GM12892 (cell line): ENCODE results near the gene FAH. TPM values are rescaled to one million over a fixed set of nuclear protein-coding genes. Genes with fewer than 3 reads are reported as not detected.

Experiments
- DNase-seq: peaks from one replicate; pipeline ENCODE4 v3.0.0; 2011; ENCODE audit not compliant: insufficient read length
- FAIRE-seq: peaks from 2 replicates; lab custom pipeline; 2011; peaks lifted over from hg19 to GRCh38; lab: Jason Lieb, UNC
- POLR2A ChIP-seq: IDR thresholded peaks from 2 replicates; pipeline ENCODE4 v1.6.1; 2011; ENCODE audit warnings: low read depth, low read length, control low read depth
- POLR2AphosphoS5 ChIP-seq: IDR thresholded peaks from 2 replicates; pipeline ENCODE4 v1.6.1; 2011; ENCODE audit warnings: low read depth, low read length, control low read depth
- TAF1 ChIP-seq: IDR thresholded peaks from 2 replicates; pipeline ENCODE4 v1.6.1; 2011; ENCODE audit warnings: low read depth, mild to moderate bottlenecking, control low read depth, low read length, borderline replicate concordance
- polyA plus RNA-seq: library from polyadenylated mRNA; unstranded; fragments of >200 nt; gene quantifications from one replicate; pipeline ENCODE4 v1.2.1, GENCODE V29; 2012; ENCODE audit warnings: missing spikeins, inconsistent platforms; ENCODE audit not compliant: missing spikeins

The FAH gene
- 41.9 TPM for polyA plus RNA-seq

DNA sequence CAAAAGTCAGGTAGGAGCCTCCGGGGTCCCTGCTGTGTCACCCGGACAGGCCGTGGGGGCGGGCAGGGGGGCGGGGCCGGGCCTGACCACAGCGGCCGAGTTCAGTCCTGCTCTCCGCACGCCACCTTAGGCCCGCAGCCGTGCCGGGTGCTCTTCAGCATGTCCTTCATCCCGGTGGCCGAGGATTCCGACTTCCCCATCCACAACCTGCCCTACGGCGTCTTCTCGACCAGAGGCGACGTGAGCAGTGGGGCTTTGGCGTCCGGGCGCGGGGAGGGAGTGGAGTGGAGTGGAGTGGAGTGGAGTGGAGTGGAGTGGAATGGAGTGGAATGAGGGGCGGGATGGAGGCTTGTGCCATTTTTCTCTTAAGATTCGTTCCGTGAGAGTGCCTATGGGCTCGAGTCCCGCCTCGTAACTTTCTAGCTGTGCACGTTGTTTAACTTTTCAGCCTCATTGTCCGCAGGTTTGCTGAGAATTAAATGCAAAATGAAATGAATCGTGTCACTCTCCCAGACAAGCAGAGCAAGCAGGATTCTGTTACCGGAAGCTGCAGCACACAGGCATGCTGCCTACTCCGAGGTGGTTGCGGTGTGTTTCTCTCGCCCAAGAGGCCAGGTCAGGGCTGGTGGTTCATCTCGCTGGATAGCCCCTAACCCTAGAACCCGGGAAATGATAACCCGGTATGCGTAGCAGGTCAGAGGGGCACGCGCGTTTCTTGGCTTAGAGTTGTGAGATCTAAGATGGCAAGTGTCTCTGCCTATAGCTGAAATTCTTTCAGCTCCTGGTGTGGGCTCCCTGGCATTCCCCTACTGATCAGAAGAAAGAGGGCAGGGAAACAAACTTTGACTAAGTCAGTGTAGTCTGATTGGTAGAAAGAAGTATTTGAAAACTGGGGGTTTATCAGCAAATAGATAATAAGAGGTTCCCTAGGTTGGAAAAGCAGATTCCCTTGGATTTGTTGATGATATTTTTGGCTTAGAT, at the start of gene FAH:
FAH (plus strand) TSS at position 104 of the 981 bp plus-strand sequence; CDS start at position 160, 56 bp downstream.
- DNase-seq = no peak
- TF ChIP-seq TAF1 = peak; percentile 44; the same call in 1 of the 2 replicates
- 0 out of 2 replicates have a peak, but pooled peaks have one; percentile 34 for TF ChIP-seq POLR2AphosphoS5
- peak; percentile 27; the same call in 1 of the 2 replicates for TF ChIP-seq POLR2A
- FAIRE-seq = peak; percentile 77

- DNase-seq = no peak
- FAIRE-seq = no peak
Observed at GRCh38 chr15:80105193-80105592, 47.6 kb upstream of the FAH start.

GRCh38 chr15:80105595-80105994, 47.2 kb upstream of the FAH start:
- FAIRE-seq (no peak), DNase-seq (no peak)
- TF ChIP-seq TAF1 (no peak), POLR2AphosphoS5 (no peak), POLR2A (no peak)

More at GRCh38 chr15:80105193-80105592, 47.6 kb upstream of the FAH start:
- no peak for TF ChIP-seq POLR2AphosphoS5
- no peak for TF ChIP-seq TAF1
- TF ChIP-seq POLR2A = no peak

DNA sequence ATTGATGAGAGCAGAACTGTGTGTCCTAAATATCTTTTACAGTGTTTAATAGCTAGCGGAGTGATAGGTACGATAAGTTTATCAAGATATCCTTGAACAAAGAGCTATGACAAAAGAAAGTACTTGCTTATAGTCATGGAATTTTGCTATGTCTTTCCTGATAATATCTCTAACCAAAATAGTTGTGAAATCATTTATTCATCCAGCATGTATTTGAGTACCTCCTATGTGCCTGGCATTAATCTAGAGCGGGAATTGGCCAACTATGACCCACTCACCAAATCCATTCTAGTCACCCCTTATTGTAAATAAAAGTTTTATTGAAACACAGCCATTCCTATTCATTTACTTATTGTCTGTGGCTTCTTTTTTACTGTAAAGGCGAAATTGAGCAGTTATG, 46.7 kb upstream of the FAH start:
- no peak for DNase-seq
- FAIRE-seq = no peak
- no peak for TF ChIP-seq POLR2AphosphoS5

- no peak for TF ChIP-seq POLR2A
- TF ChIP-seq POLR2AphosphoS5 = no peak
- TF ChIP-seq TAF1 = no peak
- DNase-seq (no peak), FAIRE-seq (no peak)
Observed at GRCh38 chr15:80107204-80107603, 45.6 kb upstream of the FAH start.

- no peak for FAIRE-seq
- TF ChIP-seq POLR2A = no peak
- no peak for TF ChIP-seq TAF1
- TF ChIP-seq POLR2AphosphoS5 = no peak
Observed at GRCh38 chr15:80107774-80108173, 45.0 kb upstream of the FAH start.

GRCh38 chr15:80109388-80109787, 43.4 kb upstream of the FAH start:
- TF ChIP-seq POLR2AphosphoS5 (no peak), POLR2A (no peak), TAF1 (no peak)
- no peak for DNase-seq
- FAIRE-seq = no peak

More at GRCh38 chr15:80107774-80108173, 45.0 kb upstream of the FAH start:
- no peak for DNase-seq

- TF ChIP-seq TAF1 (no peak), POLR2AphosphoS5 (no peak), POLR2A (no peak)
- FAIRE-seq (no peak), DNase-seq (no peak)
Observed at GRCh38 chr15:80110920-80111319, 41.9 kb upstream of the FAH start.

DNA sequence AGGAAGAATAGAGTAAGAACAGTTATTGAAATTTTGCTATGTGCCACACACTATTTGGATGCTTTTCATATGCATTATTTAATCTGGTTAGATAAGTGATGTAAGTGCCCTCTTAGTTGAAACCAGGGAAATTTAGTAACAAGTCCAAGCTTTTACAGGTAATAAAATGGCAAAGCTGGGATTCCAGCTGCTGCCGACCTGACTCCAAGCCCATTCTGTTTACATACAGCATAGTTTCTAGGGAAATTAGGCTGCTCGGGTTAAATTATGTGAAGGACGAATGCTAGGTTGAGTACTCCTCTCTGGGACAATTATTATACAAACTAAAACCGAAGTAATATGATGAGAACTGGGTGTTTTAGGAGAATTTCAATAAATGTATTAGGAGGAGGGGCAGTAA, 38.7 kb upstream of the FAH start:
- no peak for TF ChIP-seq TAF1
- no peak for TF ChIP-seq POLR2AphosphoS5
- no peak for TF ChIP-seq POLR2A
- FAIRE-seq = no peak
- DNase-seq = no peak

- TF ChIP-seq POLR2A (no peak), POLR2AphosphoS5 (no peak), TAF1 (no peak)
- FAIRE-seq (no peak), DNase-seq (no peak)
Observed at GRCh38 chr15:80115021-80115420, 37.8 kb upstream of the FAH start.

DNA sequence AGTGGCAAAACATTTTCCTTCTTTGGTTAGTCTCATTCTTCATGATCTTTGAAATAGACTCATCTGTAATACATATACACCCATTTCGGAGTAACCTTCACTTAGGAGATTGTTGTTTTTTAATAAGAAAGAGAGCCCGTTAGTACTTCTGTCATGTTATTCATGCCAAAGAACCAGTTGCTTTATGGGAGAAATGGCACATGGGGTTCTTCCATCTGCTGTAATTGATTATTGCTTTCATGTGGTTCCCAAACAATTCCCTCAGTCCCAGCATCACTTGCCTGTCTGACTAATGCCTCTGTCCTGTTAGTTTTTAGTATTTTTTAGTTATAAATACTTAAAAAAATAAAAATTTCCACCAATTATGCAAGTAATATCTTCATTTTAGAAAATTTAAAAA, 33.8 kb upstream of the FAH start:
- DNase-seq (no peak), FAIRE-seq (no peak)
- TF ChIP-seq TAF1 = no peak
- no peak for TF ChIP-seq POLR2AphosphoS5
- no peak for TF ChIP-seq POLR2A

DNA sequence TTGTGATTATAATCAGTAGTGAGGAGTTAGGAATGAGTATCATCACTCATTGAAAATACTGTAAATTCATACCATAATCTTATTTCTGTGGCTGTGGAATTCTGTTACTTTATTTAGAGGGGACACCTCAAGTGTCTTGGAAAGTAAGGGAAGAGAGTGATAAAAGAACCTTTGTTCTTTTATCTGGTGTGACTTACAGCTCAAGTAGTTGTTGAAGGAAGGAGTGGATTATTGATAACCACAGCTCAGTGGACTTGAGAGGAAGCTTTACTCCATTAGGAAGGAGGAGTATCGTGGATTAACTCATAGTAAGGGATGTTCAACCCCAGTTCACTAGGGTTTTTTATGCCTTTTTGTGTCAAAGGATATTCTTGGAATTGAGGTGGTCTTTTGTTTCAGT, 32.2 kb upstream of the FAH start:
- TF ChIP-seq POLR2A = no peak
- TF ChIP-seq POLR2AphosphoS5 = no peak
- no peak for TF ChIP-seq TAF1
- FAIRE-seq (no peak), DNase-seq (no peak)
